Stromal cell of bone marrow (primary cell): ENCODE results near the gene TPRN.

Experiments used
- DNase-seq: peaks from one replicate; pipeline ENCODE4 v3.0.0-alpha.2; 2012; ENCODE audit warnings: low read depth

The TPRN gene

GRCh38 chr9:137143459-137143858 is 57.1 kb downstream of the TPRN start:
- no peak for DNase-seq

- DNase-seq: no peak
Measured at GRCh38 chr9:137141976-137142936, 58.3 kb downstream of the TPRN start.
